GM19238 (cell line): ENCODE results near the gene B3GALT5.
"Not testable (repeated sequence)": the region's sequence is repeated elsewhere in the genome, so short reads cannot be mapped to it uniquely, and the experiment has no call there.

ENCODE experiments used
- DNase-seq: peaks from one replicate; pipeline ENCODE4 v3.0.0; 2011; ENCODE audit warnings: low spot score; ENCODE audit not compliant: insufficient read length

Gene B3GALT5

DNA sequence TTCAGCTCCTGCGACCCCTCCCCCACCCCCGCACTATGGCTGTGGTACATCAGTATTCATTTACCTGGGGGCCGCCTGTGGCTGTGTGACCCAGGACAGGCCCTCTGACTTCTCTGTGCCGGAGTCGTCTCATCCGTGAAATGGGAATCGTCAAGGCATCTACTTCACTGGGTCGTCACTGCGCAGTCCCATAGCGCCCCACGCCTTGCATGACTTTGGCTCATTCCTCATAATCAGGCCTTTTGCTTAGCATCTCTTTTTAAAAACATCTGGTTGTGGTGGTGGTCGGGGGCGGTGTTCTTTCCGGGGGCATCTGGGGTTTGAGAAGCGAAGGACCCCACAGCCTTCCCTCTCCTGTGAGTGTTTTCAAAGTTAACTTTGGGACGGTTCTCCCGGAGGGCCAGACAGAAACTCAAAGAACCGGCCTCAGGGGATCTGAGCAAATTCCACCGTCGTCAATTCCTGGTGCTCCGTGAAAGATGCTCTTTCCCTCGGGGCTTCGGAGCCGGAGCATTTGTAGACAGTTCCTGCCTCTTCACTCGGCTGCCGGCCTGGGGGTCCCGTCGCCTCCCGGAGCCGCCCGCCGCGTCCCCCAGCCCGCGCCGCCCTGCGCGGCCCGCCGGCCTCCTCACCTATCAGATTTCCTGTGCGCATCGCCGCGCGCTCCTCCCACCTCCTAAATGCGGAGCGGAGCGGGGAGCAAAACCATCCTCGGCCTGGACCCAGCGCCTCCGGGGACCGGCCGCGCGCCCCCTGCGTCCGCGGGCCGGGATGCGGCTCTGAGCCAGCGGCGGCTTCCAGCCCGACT is at the start of gene B3GALT5:
Gene B3GALT5 (plus strand): TSS at position 708 of the 808 bp plus-strand sequence. CDS start 47,620 bp downstream, outside the sequence.
- no peak for DNase-seq

DNA sequence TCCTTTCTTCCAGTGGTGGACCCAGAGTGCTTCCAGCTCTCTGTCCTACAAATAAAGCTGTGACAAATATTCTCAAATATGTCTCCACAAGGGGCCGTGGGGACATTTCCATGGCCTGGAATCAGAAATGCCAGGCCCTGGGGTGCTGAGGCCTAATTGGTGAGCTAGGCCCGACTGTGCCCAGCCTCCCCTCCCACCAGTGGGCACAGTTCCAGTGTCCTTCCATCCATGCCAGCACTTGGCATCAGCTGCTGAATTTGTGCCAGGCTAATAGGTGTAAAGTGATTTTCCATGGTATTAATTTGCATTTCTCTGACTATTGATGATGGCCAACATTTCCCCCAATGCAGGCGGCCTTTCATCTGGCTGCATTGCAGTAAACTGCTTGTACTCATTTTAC is 48.5 kb upstream of the B3GALT5 start:
- no peak for DNase-seq

GRCh38 chr21:39567180-39567972 is 45.4 kb upstream of the B3GALT5 start:
- DNase-seq: no peak

GRCh38 chr21:39568361-39568760 is 44.4 kb upstream of the B3GALT5 start:
- DNase-seq: no peak

GRCh38 chr21:39575775-39576174 is 37.0 kb upstream of the B3GALT5 start:
- DNase-seq: no peak

DNA sequence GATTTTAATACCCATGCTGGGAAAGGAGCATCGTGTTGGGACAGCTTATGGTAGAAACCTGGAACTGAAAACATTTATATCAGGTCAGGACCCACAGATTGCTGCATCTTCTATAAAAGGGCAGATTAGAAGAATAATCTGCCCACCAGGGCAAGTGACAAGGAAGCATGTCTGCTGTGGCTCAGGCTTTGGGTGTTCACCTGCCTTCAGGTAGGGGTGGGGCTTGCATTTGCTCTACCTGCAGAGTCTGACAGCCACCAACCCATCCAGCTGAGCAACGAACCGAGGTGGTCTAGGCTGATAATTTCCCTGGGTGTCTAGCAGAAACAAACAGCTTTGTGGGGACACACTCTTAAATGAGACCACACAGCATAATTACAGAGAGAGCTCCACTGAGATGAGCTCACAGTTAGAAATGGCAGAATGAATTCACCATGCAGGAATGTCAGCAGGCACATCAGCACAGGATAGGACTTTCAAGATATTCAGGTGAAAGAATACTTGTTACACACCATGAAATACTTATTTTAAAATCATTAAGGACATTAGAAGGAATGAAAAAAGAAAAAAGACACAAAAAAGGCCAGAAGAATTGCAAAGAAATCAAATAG is 36.1 kb upstream of the B3GALT5 start:
- no peak for DNase-seq

DNA sequence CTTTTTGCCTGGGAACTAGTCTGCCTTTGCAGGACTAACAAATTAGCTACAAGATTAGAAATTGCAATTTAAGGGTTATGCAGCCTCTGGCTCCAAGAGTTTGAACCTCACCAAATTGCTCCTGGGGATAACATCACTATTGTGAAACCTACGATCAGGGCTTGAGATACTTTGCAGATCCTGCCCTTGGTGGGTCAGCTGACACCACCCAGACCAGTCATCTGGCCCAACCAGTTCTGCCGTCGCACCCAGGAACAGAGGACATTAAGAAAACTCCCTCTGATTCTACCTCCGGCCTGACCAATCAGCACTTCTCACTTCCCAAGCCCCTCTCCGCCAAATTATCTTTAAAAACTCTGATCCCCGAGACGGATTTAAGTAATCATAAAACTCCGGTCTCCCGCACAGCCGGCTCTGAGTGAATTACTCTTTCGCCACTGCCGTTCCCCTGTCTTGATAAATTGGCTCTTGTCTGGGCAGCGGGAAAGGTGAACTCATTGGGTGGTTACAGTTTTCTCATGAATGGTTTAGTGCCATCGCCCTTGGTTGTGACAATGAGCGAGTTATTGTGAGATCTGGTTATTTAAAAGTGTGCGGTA is 32.9 kb upstream of the B3GALT5 start:
- DNase-seq: no peak

GRCh38 chr21:39580744-39581143 is 32.0 kb upstream of the B3GALT5 start:
- DNase-seq: no peak

- DNase-seq: no peak
Observed at GRCh38 chr21:39581414-39581813, 31.3 kb upstream of the B3GALT5 start.

DNA sequence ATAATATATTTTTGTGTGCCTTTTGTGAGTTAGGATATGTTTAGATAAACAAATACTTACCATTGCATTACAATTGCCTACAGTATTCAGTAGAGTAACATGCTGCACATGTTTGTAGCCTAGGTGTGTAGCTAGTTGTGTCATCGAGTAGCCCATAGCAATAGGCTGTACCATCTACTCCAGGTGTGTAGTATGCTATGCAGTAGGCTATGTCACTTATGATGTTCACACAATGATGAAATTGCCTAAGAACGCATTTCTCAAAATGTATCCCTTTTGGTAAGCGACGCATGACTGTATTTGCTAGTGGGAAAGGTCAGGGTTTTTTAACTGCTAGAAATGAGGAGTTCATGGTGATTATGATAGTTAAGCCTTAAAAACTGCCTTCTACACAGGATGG is 30.0 kb upstream of the B3GALT5 start:
- DNase-seq: no peak

DNA sequence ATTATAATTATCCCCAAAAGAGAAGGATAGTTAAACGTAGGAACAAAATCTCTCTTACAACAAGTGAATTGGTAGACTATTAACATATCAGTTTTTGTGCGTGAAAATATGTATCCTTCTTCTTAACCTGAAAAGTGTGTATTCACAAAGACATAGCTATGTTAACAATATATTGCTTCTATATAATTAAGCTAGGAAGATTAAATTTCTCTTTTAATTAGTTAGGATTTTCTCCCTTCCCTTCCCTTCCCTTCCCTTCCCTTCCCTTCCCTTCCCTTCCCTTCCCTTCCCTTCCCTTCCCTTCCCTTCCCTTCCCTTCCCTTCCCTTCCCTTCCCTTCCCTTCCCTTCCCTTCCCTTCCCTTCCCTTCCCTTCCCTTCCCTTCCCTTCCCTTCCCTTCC is 29.2 kb upstream of the B3GALT5 start:
- DNase-seq: not testable (repeated sequence)

DNA sequence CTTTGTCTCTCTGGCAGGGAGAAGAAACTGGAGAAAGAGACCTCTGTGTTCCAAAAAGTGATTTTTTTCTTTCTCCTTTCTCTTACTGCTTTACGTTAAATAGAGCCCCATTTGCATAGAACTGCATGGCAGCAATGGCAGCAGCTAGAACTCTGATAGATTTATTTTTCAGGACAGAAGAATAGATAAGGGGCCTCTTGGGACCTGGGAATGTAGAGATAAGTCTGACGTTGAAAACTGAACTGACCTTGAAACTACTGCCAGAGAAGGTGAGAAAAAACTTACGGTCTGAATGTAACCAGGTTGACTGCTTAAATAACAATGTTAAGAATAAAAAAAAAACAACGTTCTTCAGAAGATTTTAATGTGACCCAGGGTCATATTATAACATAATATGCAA is 25.4 kb upstream of the B3GALT5 start:
- no peak for DNase-seq

GRCh38 chr21:39588884-39589283 is 23.9 kb upstream of the B3GALT5 start:
- no peak for DNase-seq

DNA sequence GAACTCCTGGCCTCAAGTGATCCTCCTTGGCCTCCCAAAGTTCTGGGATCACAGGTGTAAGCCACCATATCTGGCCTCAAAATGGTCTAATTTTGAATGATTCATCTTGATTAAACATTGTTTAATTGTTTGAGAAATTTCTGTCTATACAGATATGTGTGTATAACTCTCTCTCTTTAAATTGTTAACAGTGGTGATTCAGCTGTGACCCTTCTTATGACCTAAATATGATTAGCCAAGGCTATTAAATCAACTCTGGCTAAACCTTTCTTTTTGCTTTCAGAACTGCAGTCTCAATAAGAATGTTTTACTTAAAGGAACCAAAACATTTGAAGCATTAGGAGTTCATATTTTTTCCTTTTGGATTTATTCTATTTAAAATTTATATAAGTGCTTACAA is 19.2 kb upstream of the B3GALT5 start:
- DNase-seq: no peak

GRCh38 chr21:39595465-39595864 is 17.3 kb upstream of the B3GALT5 start:
- no peak for DNase-seq

DNA sequence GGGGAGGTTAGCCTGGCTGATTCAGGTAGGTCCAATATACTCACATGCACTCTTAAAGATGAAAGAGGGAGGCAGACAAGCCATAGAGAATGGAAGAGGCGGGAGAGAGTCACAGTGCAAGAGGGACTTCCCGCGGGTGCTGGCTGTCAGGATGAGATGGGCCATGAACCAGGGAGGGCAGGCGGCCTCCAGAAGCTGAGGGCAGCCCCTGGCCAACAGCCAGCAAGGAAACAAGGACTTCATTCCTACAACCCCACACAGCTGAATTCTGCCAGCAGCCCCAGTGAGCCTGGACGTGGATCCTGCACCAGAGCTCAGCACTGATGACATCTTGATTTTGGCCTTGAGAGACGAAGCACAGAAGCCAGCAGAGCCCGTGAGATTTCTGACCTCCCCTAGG is 15.1 kb upstream of the B3GALT5 start:
- DNase-seq: no peak

DNA sequence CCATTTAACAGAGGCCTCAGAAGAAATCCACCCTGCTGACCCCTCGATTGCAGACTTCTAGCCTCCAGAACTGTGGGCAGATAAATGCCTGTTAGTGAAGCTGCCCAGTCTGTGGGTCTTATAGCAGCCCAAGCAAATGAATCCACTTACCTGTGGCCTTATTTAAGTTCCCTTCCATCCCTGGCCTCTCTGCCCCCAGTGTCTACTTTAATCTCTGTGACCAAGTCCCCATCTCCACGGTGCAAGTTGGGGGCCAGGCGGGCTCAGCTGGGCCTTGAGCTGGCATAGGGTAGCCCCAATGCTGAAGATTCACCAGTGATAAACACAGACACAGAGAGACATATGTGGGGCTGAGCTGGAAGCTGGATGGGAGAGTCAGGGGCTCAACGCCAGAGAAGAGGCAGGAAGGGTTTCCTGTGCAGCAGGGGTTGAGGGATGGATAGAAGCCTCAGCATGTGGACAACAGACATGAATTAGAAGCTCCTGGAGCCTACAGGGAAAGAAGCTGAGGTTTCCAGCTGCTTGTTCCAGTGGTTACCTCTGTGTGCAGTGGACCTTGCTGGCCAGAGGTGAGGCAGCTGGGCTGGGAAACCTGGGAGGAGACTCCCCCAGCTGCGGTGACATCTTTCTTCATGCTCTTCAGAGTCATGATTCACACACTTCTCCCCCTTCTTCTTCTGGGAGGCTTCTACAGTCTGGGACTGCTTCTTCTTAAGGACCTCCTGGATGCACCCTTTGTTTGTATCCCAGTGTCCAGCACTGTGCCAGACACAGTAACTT is 13.4 kb upstream of the B3GALT5 start:
- no peak for DNase-seq

GRCh38 chr21:39601187-39601928 is 11.4 kb upstream of the B3GALT5 start:
- no peak for DNase-seq

DNA sequence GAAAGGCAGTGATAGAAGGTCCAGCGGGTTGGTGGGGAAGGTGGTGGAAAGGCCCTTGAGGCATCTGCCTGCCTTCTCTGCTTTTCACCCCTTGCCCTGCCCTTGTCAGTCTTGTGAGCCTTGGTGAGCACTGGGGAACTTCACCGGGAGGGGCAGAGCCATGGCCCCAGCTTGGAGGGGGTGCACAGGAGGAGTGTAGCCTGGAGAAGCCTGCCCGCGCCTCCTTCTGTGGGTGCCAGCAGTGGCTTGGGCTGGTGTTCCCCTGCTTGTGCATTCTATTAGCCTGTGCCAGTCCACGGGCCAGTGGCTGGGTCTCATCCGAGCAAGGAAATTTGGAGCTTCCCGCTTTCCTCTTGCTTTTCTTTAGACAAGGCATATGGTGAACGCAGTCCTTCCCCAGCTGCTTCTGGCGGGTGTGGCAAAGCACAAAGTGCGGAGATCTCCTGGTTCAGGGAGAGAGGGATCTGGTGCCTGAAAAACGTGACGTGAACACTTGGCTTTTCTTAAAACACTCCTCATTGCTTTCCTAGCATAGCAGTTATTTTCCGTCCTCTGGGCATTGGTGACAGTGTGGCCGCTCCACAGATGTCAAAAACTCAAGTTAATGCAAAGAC is 10.6 kb upstream of the B3GALT5 start:
- no peak for DNase-seq

GRCh38 chr21:39602793-39603192 is 9.9 kb upstream of the B3GALT5 start:
- no peak for DNase-seq
